AML-193 (cell line): ENCODE data around the gene COL28A1.
"Not testable (repeated sequence)": the region's sequence is repeated elsewhere in the genome, so short reads cannot be mapped to it uniquely, and the experiment has no call there.

Experiments
- DNase-seq, 2 experiments: peaks; one replicate each; lab custom pipeline; 2025; lab: John Stamatoyannopoulos, UW

Gene COL28A1

GRCh38 chr7:7416031-7416858 lies 119.4 kb downstream of the COL28A1 start:
- peak in 1 of 2 experiments; percentile 1 for DNase-seq

GRCh38 chr7:7414791-7415603 lies 120.7 kb downstream of the COL28A1 start:
- DNase-seq: no peak

GRCh38 chr7:7408001-7408770 lies 127.5 kb downstream of the COL28A1 start:
- no peak for DNase-seq

GRCh38 chr7:7405461-7405860 lies 130.2 kb downstream of the COL28A1 start:
- no peak for DNase-seq

- DNase-seq: no peak
Measured at GRCh38 chr7:7399707-7400106, 136.0 kb downstream of the COL28A1 start.

- DNase-seq: no peak
Measured at GRCh38 chr7:7395785-7396184, 139.9 kb downstream of the COL28A1 start.

- DNase-seq: not testable (repeated sequence)
Measured at GRCh38 chr7:7388164-7388563, 147.5 kb downstream of the COL28A1 start.

- peak; percentile 1 for DNase-seq
Measured at GRCh38 chr7:7385421-7385820, 150.3 kb downstream of the COL28A1 start.

- no peak for DNase-seq
Measured at GRCh38 chr7:7384228-7384627, 151.4 kb downstream of the COL28A1 start.

- DNase-seq: no peak
Measured at GRCh38 chr7:7375538-7375937, 160.1 kb downstream of the COL28A1 start.

- no peak for DNase-seq
Measured at GRCh38 chr7:7370076-7370475, 165.6 kb downstream of the COL28A1 start.

GRCh38 chr7:7369134-7369533 lies 166.5 kb downstream of the COL28A1 start:
- no peak for DNase-seq

GRCh38 chr7:7354674-7355073 lies 181.0 kb downstream of the COL28A1 start:
- no peak for DNase-seq

GRCh38 chr7:7352845-7353244 lies 182.8 kb downstream of the COL28A1 start:
- no peak for DNase-seq

- DNase-seq: no peak
Measured at GRCh38 chr7:7351832-7352231, 183.8 kb downstream of the COL28A1 start.

GRCh38 chr7:7351156-7351555 lies 184.5 kb downstream of the COL28A1 start:
- no peak for DNase-seq

- DNase-seq: no peak
Measured at GRCh38 chr7:7349156-7349555, 186.5 kb downstream of the COL28A1 start.

GRCh38 chr7:7347045-7347444 lies 188.6 kb downstream of the COL28A1 start:
- no peak for DNase-seq

- DNase-seq: no peak
Measured at GRCh38 chr7:7344583-7344982, 191.1 kb downstream of the COL28A1 start.

- DNase-seq: no peak
Measured at GRCh38 chr7:7335909-7336308, 199.8 kb downstream of the COL28A1 start.

GRCh38 chr7:7335215-7335614 lies 200.5 kb downstream of the COL28A1 start:
- DNase-seq: no peak

- DNase-seq: no peak
Measured at GRCh38 chr7:7333610-7334009, 202.1 kb downstream of the COL28A1 start.
